BE2C (cell line): Measurements from ENCODE around the gene JAKMIP1.

Experiments
- DNase-seq: peaks from one replicate; pipeline ENCODE4 v3.0.0-alpha.2; 2020
- H3K27me3 ChIP-seq: fragments of 250-450 bp; sonication (Bioruptor Pico); 2 replicates; pipeline ENCODE4 v1.5.1; 2020; ENCODE audit warnings: mild to moderate bottlenecking
- H3K36me3 ChIP-seq: fragments of 250-450 bp; sonication (Bioruptor Pico); 2 replicates; pipeline ENCODE4 v1.5.1; 2020; ENCODE audit warnings: mild to moderate bottlenecking
- H3K4me1 ChIP-seq: fragments of 250-450 bp; sonication (Bioruptor Pico); 2 replicates; pipeline ENCODE4 v1.5.1; 2020
- H3K4me3 ChIP-seq: 2 replicates; pipeline ENCODE4 v1.5.1; 2011; ENCODE audit warnings: low read depth, low read length
- H3K9me3 ChIP-seq: fragments of 250-450 bp; sonication (Bioruptor Pico); 2 replicates; pipeline ENCODE4 v1.5.1; 2020
- CTCF ChIP-seq: IDR thresholded peaks from 2 replicates; pipeline ENCODE4 v1.5.1; 2012; ENCODE audit warnings: mild to moderate bottlenecking, low read depth, low read length

JAKMIP1 gene

DNA sequence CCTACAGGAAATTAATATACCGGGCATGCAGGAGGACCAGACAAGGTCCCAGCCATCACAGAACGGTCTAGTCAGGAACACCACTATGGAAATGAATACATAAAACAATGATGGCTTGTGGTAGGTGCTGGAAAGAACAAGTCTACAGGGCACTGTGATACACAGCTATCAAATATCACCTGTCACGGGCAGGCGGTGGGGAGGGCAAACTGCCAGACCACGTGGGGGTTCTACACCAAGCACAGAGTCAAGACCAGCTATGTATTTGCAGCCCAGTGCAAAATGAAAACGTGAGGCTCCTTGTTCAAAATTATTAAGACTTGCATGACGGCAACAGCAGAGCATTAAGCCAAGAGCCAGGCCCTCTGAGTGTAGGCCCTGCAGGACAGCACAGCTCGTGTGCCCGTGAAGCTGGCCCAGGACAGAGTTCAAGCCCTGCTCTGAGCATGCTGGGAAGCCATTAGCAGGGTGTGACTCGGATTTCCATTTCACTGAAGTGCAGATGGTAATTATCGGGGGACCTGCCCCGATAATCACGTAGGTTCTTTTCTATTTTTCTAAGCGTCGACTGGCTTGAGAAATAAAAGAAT, 83.6 kb downstream of the JAKMIP1 start:
- peaks cover 6% of the 10 kb centered on the region for H3K4me1 ChIP-seq
- H3K27me3 ChIP-seq: no peaks in the 10 kb centered on the region
- no peak overlapping the region for H3K4me3 ChIP-seq
- DNase-seq: no peak
- H3K9me3 ChIP-seq: no peaks in the 10 kb centered on the region
- TF ChIP-seq CTCF: no peak
- H3K36me3 ChIP-seq: no peaks in the 10 kb centered on the region

- DNase-seq: no peak
- no peak overlapping the region for H3K4me3 ChIP-seq
- H3K4me1 ChIP-seq: peaks cover 6% of the 10 kb centered on the region
- no peak for TF ChIP-seq CTCF
- H3K9me3 ChIP-seq: no peaks in the 10 kb centered on the region
- H3K36me3 ChIP-seq: no peaks in the 10 kb centered on the region
- H3K27me3 ChIP-seq: no peaks in the 10 kb centered on the region
These were observed 84.4 kb downstream of the JAKMIP1 start for GRCh38 chr4:6115746-6116586.

DNA sequence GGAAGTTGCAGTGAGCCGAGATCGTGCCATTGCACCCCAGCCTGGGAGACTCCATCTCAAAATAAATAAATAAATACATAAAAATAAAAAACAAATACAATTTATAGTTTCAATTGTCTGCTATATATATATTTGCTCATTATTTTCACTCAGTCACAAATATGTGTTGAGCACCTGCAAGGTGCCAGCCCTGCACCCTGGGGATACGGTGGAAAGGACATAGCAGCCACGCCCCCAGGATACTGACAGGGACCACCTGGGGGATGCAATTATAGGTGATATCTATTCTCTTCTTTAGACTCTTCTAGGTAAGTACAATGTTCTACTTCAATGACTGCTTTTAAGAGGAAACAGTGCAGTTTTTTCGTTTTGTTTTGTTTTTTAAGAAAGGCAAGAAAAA, 85.0 kb downstream of the JAKMIP1 start:
- Histone ChIP-seq H3K4me1 (peaks cover 6% of the 10 kb centered on the region), H3K4me3 (no peak overlapping the region), H3K27me3 (no peaks in the 10 kb centered on the region), H3K36me3 (no peaks in the 10 kb centered on the region), H3K9me3 (no peaks in the 10 kb centered on the region)
- no peak for DNase-seq
- TF ChIP-seq CTCF: no peak

- Histone ChIP-seq H3K27me3 (no peaks in the 10 kb centered on the region), H3K4me3 (no peak overlapping the region), H3K36me3 (no peaks in the 10 kb centered on the region), H3K9me3 (no peaks in the 10 kb centered on the region), H3K4me1 (peaks cover 11% of the 10 kb centered on the region)
- no peak for TF ChIP-seq CTCF
- no peak for DNase-seq
These were observed 85.7 kb downstream of the JAKMIP1 start for GRCh38 chr4:6114601-6115000.

DNA sequence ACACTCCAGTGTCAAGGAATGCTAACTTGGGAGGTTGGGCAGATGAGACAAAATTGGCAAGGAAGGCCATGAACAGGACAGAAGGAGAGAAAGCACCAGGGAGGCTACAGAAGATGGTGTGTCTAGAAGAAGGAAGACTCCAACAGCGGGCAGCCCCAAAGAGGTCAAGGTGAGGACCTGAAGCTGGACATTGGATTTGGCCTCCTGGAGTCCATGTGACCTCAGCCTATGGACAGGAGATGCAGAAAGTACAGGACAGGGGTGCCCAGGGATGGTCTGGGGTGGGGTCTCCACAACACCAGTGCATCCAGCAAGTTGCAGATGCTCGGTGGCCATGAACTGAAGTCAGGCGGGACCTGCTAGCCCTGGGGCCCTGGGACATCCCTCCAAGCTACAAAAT, 86.2 kb downstream of the JAKMIP1 start:
- H3K27me3 ChIP-seq: no peaks in the 10 kb centered on the region
- DNase-seq: no peak
- no peaks in the 10 kb centered on the region for H3K9me3 ChIP-seq
- H3K36me3 ChIP-seq: no peaks in the 10 kb centered on the region
- H3K4me1 ChIP-seq: peaks cover 11% of the 10 kb centered on the region
- no peak for TF ChIP-seq CTCF
- no peak overlapping the region for H3K4me3 ChIP-seq

DNA sequence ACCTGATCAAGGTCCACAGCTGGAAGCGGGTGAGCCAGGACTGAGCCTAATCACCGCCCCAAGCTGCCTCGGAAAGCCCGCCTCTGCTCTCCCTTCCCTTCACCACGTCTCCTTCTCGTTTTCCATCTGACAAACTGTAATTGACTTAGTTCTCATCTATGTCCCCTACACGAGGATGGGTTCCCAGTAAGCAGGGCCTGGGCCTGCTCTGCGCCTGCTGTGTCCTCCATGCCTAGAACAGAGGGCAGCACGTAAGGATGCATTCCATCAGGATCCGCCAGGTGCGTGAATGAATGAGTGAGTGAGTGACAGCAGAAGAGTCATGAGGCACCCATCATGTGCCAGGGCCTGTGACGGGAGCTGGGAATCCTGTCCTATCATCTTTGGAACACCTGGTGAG, 86.7 kb downstream of the JAKMIP1 start:
- H3K4me3 ChIP-seq: no peak overlapping the region
- no peaks in the 10 kb centered on the region for H3K36me3 ChIP-seq
- TF ChIP-seq CTCF: no peak
- no peaks in the 10 kb centered on the region for H3K27me3 ChIP-seq
- no peak for DNase-seq
- H3K9me3 ChIP-seq: no peaks in the 10 kb centered on the region
- peaks cover 11% of the 10 kb centered on the region for H3K4me1 ChIP-seq
